ENCODE results near the gene WDFY3.

GRCh38 chr4:84660606-84661005, 305.9 kb downstream of the WDFY3 start:
- TF ChIP-seq ZC3H10 (CRISPR knock-in tag; IDR thresholded peaks at IDR 0.05) (no peak), ARNTL (CRISPR knock-in tag; IDR thresholded peaks at IDR 0.05; ENCODE audit: borderline replicate concordance, low read depth) (no peak), ISL1 (CRISPR knock-in tag; IDR thresholded peaks at IDR 0.05) (no peak), OSR1 (CRISPR knock-in tag; IDR thresholded peaks at IDR 0.05) (no peak), TOX (CRISPR knock-in tag; IDR thresholded peaks at IDR 0.05; ENCODE audit: borderline replicate concordance) (no peak)

Measured in SK-N-SH treated with all-trans-retinoic acid at 6 μM for 48 hours (cell line).